Rectal smooth muscle tissue (tissue), 1 donor: ENCODE measurements around the gene RNF13.

Experiments used
- H3K27ac ChIP-seq: one replicate; pipeline ENCODE4 v1.7.0; 2013; ENCODE audit warnings: low read depth, low read length, inconsistent platforms
- H3K27me3 ChIP-seq: one replicate; pipeline ENCODE4 v1.7.0; 2013; ENCODE audit warnings: low read length; ENCODE audit not compliant: control insufficient read depth, insufficient read depth
- H3K36me3 ChIP-seq: one replicate; pipeline ENCODE4 v1.7.0; 2013; ENCODE audit warnings: low read length; ENCODE audit not compliant: control insufficient read depth, insufficient read depth
- H3K4me1 ChIP-seq: one replicate; pipeline ENCODE4 v1.7.0; 2013; ENCODE audit warnings: low read length; ENCODE audit not compliant: control insufficient read depth, insufficient read depth
- H3K4me3 ChIP-seq: one replicate; pipeline ENCODE4 v1.7.0; 2013; ENCODE audit warnings: low read length
- H3K9ac ChIP-seq: one replicate; pipeline ENCODE4 v1.7.0; 2013; ENCODE audit warnings: low read length

Gene RNF13

DNA sequence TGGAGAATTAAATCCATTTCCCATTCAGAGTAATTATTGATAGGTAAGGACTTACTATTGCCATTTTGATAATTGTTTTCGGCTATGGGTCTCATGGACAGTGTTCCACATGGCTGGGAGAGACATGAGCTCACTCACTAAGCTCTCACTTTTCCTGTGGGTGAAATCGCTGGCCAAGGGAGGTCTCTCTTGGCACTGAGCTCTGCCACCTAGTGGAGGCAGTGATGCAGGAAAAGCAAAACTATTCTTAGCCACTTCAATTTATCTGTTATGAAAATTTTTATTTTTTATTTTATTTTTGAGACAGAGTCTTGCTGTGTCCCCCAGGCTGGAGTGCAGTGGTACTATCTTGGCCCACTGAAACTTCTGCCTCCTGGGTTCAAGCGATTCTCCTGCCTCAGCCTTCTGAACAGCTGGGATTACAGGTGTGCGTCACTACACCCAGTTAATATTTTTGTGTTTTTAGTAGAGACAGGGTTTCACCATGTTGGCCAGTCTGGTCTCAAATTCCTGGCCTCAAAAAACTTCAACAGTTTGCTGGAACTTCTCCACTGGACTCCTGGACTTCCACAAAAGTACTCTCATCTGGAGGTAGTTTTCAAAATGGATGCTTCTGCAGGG, 4.7 kb upstream of the RNF13 start:
- no peaks in the 10 kb centered on the region for H3K36me3 ChIP-seq
- no peak overlapping the region for H3K27ac ChIP-seq
- no peaks in the 10 kb centered on the region for H3K27me3 ChIP-seq
- H3K4me1 ChIP-seq = peaks cover 5% of the 10 kb centered on the region
- no peak overlapping the region for H3K9ac ChIP-seq
- no peak overlapping the region for H3K4me3 ChIP-seq

DNA sequence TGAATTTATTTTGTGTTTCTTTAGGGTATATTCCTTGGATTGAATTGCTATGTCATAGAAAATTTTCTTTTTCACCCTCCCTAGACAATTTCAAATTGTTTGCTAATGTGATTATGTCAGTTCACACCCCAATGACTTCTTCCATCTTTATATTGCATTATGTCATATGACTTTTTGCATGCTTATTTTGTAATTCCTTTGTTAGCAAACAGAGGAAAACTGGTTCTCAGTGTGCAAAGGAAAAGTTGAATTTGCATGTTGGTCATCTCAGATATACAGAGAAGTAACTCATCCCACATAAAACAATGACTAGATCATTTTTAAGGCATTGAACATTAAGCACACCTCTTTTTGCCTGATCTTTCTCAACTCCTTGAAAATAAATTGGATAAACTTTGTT, 3.3 kb upstream of the RNF13 start:
- Histone ChIP-seq H3K4me1 (peaks cover 8% of the 10 kb centered on the region), H3K27me3 (no peaks in the 10 kb centered on the region), H3K36me3 (no peaks in the 10 kb centered on the region), H3K4me3 (no peak overlapping the region), H3K9ac (no peak overlapping the region), H3K27ac (no peak overlapping the region)

DNA sequence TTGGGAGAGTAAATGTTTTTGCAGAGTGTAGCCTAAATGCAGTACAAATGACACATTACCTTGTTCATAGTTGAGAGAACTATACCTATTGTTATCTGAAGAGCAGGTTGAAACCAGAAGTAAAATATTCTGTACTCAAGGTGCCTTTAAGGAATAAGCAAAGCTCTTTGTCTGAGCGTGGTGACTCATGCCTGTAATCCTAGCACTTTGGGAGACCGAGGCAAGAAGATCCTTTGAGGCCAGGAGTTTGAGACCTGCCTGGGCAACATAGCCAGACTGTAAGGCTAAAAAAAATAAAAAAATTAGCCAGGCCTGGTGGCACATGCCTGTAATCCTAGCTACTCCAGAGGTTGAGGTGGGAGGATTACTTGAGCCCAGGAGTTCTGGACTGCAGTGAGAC, 2.2 kb upstream of the RNF13 start:
- H3K9ac ChIP-seq = no peak overlapping the region
- no peak overlapping the region for H3K4me3 ChIP-seq
- peaks cover 16% of the 10 kb centered on the region for H3K4me1 ChIP-seq
- no peak overlapping the region for H3K27ac ChIP-seq
- no peaks in the 10 kb centered on the region for H3K27me3 ChIP-seq
- H3K36me3 ChIP-seq = no peaks in the 10 kb centered on the region

DNA sequence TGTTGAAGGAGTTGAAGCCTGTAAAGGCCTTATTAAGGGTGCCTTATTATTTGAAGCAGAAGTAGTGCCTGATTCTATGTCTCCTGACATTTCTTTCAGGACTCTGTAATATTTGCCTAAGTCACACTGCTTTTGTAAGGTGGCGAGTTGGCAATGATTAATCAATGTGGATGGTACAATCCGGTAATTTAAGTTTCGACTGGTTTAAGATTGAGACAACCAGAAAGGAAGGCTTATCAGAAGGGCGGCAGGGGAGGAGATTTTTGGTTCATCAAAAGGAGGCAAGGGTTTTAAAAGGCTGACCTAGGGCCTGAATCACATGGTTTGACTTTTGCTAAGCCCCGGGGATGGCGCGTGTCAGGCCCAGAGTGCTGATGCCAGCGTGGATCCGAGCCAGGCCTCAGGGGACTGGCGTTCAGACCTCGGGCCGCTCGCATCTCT, 830 bp upstream of the RNF13 start:
- peak overlapping the region; percentile 99 for H3K27ac ChIP-seq
- H3K4me1 ChIP-seq = peaks cover 20% of the 10 kb centered on the region
- H3K36me3 ChIP-seq = no peaks in the 10 kb centered on the region
- peak overlapping the region; percentile 95 for H3K4me3 ChIP-seq
- no peaks in the 10 kb centered on the region for H3K27me3 ChIP-seq
- peak overlapping the region; percentile 97 for H3K9ac ChIP-seq

DNA sequence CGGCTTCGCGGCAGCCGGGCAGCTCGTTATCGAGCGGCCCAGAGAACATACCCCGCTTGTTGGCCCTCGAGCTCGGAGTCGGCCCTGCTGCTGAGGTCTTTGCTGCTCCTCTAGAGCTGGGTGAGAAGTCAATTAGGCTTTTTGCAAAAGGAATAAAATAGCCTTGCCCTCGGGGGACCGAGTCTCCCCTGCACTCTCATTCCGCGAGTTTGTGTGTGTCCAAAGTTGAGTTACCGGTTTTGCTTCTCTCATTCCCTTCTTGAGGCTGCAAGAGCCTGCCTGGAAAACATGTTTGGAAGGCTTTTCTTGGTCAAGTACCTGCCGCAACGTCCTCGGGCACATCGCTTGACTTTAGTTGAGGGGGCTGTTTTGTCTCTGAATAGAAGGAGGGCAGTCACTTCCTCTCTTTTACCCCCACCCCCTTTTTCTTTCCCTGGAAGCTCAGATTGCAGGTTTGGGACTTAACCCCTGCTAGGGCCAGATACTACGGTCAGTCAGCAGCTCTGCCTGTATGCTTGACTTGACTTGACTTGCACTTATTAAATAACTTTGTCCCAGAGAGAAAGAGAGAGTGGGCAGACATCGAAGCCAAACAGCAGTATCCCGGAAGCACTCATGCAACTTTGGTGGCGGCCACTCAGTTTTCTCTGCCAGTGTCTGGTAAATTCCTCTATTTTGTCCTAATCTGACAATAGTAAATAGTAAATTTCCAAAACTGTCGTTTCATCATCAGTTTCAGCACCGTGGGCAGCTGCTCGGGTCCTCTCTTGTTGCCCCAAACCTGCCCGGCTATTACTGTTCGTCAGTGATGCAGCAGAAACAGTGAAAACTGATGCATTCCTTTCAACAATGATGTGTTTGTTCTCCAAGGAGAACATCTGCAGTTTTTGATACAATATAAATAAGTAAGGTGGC, 609 bp downstream of the RNF13 start:
- no peaks in the 10 kb centered on the region for H3K36me3 ChIP-seq
- peaks cover 21% of the 10 kb centered on the region for H3K4me1 ChIP-seq
- peak overlapping the region; percentile 95 for H3K4me3 ChIP-seq
- peak overlapping the region; percentile 99 for H3K27ac ChIP-seq
- H3K9ac ChIP-seq = peak overlapping the region; percentile 78
- no peaks in the 10 kb centered on the region for H3K27me3 ChIP-seq

DNA sequence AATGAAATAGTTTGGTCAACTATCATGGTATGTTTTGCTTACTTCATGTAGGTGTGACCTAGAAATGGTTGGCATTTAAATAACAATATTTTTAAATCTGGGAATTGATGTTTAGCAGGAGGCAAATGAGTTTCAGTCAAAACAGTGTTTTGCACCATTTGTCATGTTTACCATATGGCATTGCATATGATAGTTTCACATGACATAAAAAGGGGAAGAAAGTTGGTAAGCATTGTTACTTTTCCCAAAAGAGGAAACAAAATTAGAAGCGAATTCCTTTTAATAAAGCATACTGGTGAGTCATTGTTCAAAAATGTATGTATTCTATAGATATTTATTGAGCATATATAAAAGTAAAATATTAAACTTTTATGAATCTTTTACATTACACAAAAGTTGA, 2.3 kb downstream of the RNF13 start:
- Histone ChIP-seq H3K9ac (no peak overlapping the region), H3K27me3 (no peaks in the 10 kb centered on the region), H3K36me3 (no peaks in the 10 kb centered on the region), H3K4me3 (peak overlapping the region; percentile 31), H3K27ac (peak overlapping the region; percentile 25), H3K4me1 (peaks cover 21% of the 10 kb centered on the region)

DNA sequence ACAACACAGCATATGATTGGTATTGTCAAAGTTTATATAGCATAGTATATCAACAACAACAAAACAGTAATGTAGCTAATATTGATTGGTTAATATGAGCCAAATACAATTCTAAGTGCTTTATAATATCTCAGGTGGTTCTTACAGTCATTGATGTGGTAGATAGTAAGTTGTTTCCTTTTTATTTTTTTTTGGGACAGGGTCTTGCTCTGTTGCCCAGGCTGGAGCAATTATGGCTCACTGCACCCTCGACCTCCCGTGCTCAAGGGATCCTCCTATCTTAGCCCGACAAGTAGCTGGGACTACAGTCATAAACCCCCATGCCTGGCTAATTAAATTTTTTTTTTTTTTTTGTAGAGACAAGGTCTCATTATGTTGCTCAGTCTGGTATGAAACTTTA, 2.7 kb downstream of the RNF13 start:
- Histone ChIP-seq H3K4me1 (peaks cover 21% of the 10 kb centered on the region), H3K36me3 (no peaks in the 10 kb centered on the region), H3K9ac (no peak overlapping the region), H3K27ac (no peak overlapping the region), H3K4me3 (peak overlapping the region; percentile 21), H3K27me3 (no peaks in the 10 kb centered on the region)

DNA sequence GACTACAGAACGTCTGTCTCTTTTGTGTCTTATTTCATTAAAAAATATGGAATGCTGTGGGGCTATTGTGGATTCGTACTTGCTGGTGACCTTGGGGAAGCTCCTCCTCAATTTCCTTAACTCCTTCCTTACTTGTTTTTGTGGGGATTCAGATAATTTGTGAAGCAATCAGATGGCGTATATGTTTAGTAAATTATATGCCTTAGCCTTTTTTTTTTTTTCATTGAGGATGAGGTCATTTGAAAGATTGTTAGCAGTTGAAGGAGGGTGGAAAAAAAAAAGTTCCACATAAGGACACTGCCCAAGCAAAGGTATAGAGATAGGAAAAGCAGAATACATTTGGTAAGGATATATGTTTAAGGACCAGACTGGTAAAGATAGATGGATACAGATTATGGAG, 3.3 kb downstream of the RNF13 start:
- no peak overlapping the region for H3K27ac ChIP-seq
- no peak overlapping the region for H3K4me3 ChIP-seq

DNA sequence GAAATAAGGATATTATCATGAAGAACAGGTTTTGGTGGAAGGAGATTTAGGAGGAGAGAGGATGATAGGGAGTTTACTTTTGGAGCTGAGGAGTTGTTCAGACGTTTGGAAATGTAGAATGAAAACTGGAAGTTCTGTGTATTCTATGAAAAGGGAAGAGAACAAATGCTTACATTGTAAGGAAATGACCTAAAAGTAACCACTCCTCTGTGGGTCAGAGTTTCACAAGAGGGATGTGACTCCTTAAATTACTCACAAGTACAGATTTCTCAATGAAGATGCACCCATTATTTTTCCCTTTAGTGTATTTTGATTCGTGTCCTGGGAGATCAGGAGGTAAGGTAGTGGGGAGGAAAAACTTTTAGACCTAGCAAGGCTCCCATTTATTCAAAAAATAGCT, 4.0 kb downstream of the RNF13 start:
- no peak overlapping the region for H3K4me3 ChIP-seq
- H3K4me1 ChIP-seq = peaks cover 19% of the 10 kb centered on the region
- no peaks in the 10 kb centered on the region for H3K27me3 ChIP-seq
- no peaks in the 10 kb centered on the region for H3K36me3 ChIP-seq
- H3K27ac ChIP-seq = no peak overlapping the region
- H3K9ac ChIP-seq = no peak overlapping the region

More for the DNA sequence above, 3.3 kb downstream of the RNF13 start:
- H3K4me1 ChIP-seq = peaks cover 21% of the 10 kb centered on the region
- H3K27me3 ChIP-seq = no peaks in the 10 kb centered on the region
- no peaks in the 10 kb centered on the region for H3K36me3 ChIP-seq
- H3K9ac ChIP-seq = no peak overlapping the region

DNA sequence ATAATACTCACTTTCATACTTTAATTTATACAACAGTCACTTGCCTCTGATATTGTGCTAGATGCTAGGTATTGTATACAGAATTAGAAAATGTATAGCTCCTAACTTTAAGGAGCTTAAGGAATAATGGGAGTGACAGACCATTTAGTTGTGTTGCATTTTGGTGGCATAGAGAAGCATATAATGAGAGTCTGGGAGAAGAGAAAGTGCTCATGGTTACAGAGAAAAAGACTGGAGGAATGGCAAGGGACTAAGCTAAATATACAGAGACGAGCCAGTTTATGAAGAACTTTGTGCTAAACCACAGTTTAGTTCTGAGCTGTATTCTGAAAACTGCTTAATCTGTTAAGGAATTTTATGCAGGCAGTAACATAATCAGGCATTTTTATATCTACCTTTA, 6.4 kb downstream of the RNF13 start:
- Histone ChIP-seq H3K27ac (no peak overlapping the region), H3K36me3 (no peaks in the 10 kb centered on the region), H3K4me1 (peaks cover 18% of the 10 kb centered on the region), H3K4me3 (no peak overlapping the region), H3K27me3 (no peaks in the 10 kb centered on the region), H3K9ac (no peak overlapping the region)

DNA sequence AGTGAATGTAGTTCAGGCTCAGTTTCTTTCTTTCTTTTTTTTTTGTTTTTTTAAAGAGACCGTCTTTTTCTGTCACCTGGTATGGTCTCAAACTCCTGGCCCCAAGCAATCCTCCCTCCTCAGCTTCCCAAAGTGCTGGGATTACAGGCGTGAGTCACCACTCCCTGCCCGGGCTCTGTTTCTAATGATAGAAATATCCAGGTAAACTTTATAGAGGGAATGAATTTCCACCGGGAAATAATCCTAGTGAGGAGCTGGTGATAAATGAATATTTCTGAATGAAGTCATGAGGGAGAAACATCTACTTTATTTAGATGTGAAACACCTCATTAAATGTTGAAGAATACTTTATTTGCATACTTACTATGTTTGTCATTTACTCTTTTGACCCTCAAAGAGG, 7.2 kb downstream of the RNF13 start:
- H3K27ac ChIP-seq = no peak overlapping the region
- no peaks in the 10 kb centered on the region for H3K36me3 ChIP-seq
- no peak overlapping the region for H3K4me3 ChIP-seq
- no peak overlapping the region for H3K9ac ChIP-seq
- H3K4me1 ChIP-seq = peaks cover 10% of the 10 kb centered on the region
- H3K27me3 ChIP-seq = no peaks in the 10 kb centered on the region

DNA sequence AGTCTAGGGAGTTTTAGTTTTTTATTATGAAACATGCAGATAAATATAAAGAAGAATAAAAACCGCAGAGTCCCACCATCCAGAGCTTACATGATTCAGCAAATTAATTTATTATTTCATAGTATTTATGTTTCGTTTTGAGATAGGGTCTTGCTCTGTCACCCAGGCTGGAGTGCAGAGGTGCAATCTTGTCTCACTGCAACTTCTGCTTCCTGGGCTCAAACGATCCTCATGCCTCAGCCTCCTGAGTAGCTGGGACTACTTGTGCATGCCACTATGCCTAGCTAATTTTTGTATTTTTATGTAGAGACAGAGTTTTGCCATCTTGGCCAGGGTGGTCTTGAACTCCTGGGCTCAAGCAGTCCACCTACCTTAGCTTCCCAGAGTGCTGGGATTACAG, 13.6 kb downstream of the RNF13 start:
- Histone ChIP-seq H3K36me3 (no peaks in the 10 kb centered on the region), H3K9ac (no peak overlapping the region), H3K27ac (no peak overlapping the region), H3K4me3 (no peak overlapping the region), H3K4me1 (peaks cover 2% of the 10 kb centered on the region), H3K27me3 (no peaks in the 10 kb centered on the region)

DNA sequence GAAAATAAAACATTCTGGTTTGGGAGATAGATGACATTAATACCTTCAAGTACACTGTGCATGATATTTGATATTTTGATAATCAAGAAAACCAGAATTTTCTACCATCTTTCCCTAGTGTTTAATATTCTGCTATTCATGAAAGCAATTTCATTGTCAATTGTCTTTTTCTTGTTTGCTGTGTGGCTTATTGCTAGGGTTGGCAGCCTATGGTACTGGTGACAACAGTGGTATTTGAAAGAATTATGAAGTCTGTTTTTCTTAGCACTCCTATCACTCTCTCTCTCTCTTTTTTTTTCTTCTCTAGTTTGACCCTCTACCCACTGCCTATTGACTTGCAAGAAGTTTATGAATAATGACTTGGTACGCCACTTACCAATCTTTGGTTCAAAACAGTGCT, 15.4 kb downstream of the RNF13 start:
- Histone ChIP-seq H3K36me3 (no peaks in the 10 kb centered on the region), H3K4me3 (no peak overlapping the region), H3K27ac (no peak overlapping the region)

More for the DNA sequence above, 15.4 kb downstream of the RNF13 start:
- Histone ChIP-seq H3K4me1 (no peaks in the 10 kb centered on the region), H3K27me3 (no peaks in the 10 kb centered on the region), H3K9ac (no peak overlapping the region)
